ENCODE data around the gene CNTNAP2.

CNTNAP2 gene

DNA sequence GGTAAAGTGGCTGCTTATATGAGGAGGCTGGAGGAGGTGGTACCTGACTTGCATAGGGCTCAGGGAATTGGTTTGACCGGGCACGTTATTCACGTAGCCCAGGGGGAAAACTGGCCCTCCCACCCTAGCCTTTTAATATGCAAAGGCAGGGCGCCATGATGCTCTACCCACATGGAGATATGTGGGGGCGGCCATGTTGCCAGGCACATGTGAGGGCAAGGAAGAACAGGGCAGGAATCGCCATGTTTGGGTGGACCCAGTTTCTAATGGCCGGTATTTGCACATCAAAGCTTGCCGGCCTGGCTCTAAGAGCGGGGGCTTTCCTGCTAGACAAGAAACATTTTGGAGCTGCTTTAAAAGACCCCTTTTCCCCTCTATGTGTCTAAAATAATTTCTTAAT, 1524.2 kb downstream of the CNTNAP2 start:
- H3K4me1 ChIP-seq (ENCODE audit: control insufficient read depth, insufficient read depth, low read length): no peaks in the 10 kb centered on the region
- no peaks in the 10 kb centered on the region for H3K27me3 ChIP-seq (replicated peaks; ENCODE audit: control insufficient read depth, insufficient read depth, low read length)
- H3K36me3 ChIP-seq (ENCODE audit: control insufficient read depth, insufficient read depth, low read length, severe bottlenecking): no peaks in the 10 kb centered on the region
- no peak for DNase-seq (ENCODE audit: low read depth)
- H3K9ac ChIP-seq (ENCODE audit: low read length): no peak overlapping the region
- H3K9me3 ChIP-seq (ENCODE audit: control insufficient read depth, low read length): no peaks in the 10 kb centered on the region
- H3K4me3 ChIP-seq (ENCODE audit: low read length): no peak overlapping the region

DNA sequence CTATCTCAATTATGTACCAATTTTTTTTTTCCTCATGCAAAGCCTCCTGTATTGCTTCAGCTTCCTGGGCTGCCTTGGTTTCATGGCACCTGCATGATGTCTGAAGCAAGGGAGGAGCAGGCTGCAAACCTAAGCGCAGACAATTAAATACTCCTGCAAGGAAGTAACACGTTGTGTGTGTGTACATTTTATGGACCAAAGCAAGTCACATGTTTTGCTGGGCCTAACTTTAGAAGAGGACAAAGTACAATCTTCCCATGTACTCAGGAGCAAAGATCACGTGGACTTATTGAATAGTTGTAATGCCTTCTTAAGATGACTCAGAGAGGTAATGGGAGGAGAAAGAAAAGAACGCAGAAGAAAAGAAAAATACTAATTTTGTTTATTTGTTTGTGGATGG, 1530.0 kb downstream of the CNTNAP2 start:
- Histone ChIP-seq H3K4me3 (ENCODE audit: low read length) (no peak overlapping the region), H3K9ac (ENCODE audit: low read length) (no peak overlapping the region), H3K9me3 (ENCODE audit: control insufficient read depth, low read length) (no peaks in the 10 kb centered on the region), H3K27me3 (replicated peaks; ENCODE audit: control insufficient read depth, insufficient read depth, low read length) (no peaks in the 10 kb centered on the region), H3K4me1 (ENCODE audit: control insufficient read depth, insufficient read depth, low read length) (no peaks in the 10 kb centered on the region), H3K36me3 (ENCODE audit: control insufficient read depth, insufficient read depth, low read length, severe bottlenecking) (no peaks in the 10 kb centered on the region)
- DNase-seq (ENCODE audit: low read depth): no peak

DNA sequence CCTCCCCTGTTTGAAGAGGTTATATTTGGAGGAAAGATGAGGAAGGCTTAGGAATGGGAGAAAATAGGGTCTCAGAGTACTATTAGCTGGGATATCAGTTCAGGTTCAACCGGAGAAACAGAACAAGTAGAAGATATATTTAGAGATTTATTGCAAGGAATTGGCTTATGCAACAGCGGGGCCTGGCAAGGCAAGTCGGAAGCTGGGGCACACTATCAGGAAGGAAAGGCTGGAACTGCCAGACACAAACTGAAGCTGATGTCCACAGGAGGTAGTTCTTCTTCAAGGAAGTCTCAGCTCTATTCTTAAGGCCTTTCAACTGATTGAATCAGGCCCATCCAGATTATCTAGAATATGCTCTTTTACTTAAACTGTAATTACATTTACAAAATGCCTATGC, 1534.4 kb downstream of the CNTNAP2 start:
- no peaks in the 10 kb centered on the region for H3K27me3 ChIP-seq (replicated peaks; ENCODE audit: control insufficient read depth, insufficient read depth, low read length)
- no peak overlapping the region for H3K9ac ChIP-seq (ENCODE audit: low read length)
- no peak overlapping the region for H3K4me3 ChIP-seq (ENCODE audit: low read length)
- H3K36me3 ChIP-seq (ENCODE audit: control insufficient read depth, insufficient read depth, low read length, severe bottlenecking): no peaks in the 10 kb centered on the region
- no peaks in the 10 kb centered on the region for H3K4me1 ChIP-seq (ENCODE audit: control insufficient read depth, insufficient read depth, low read length)
- DNase-seq (ENCODE audit: low read depth): no peak
- H3K9me3 ChIP-seq (ENCODE audit: control insufficient read depth, low read length): no peaks in the 10 kb centered on the region

DNA sequence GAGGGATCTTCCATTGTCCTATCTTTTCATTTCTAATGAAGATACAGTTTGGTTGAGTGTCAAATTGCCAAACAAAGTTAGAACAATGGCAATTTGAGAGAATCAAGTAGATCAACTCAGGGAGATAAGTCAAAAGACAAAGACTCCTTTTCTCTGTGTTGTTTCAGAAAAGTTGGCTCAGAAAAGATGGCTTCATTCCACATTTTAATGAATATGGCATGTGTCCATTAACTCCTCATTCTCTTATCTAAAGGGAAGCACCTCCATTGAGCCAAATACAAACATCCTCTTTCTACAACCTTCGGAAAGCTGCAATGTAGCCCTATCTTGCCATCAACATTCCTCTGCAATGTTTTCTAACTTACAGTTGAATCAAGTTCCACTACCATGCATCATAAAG, 1535.0 kb downstream of the CNTNAP2 start:
- no peak overlapping the region for H3K4me3 ChIP-seq (ENCODE audit: low read length)
- no peaks in the 10 kb centered on the region for H3K4me1 ChIP-seq (ENCODE audit: control insufficient read depth, insufficient read depth, low read length)
- H3K9me3 ChIP-seq (ENCODE audit: control insufficient read depth, low read length): no peaks in the 10 kb centered on the region
- no peaks in the 10 kb centered on the region for H3K27me3 ChIP-seq (replicated peaks; ENCODE audit: control insufficient read depth, insufficient read depth, low read length)
- no peak for DNase-seq (ENCODE audit: low read depth)
- H3K9ac ChIP-seq (ENCODE audit: low read length): no peak overlapping the region
- H3K36me3 ChIP-seq (ENCODE audit: control insufficient read depth, insufficient read depth, low read length, severe bottlenecking): no peaks in the 10 kb centered on the region

DNA sequence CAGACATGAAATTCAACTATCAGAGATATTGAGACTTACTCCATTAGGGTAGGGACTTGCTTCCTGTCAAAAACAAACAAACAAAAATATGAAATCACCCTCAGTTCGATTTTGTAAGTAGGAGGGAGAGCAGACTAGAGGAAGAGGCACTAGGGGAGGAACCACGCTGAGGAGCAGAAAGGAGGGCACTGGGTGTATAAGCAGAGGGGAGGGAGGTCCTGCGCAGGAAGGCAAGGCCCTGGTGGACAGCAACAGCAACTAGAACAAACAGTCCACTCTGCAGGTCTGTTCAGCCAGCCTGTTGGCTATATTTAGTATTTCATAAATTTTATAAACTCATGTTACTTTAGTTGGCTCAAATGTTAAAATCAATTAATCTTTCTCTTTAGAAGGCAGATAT, 1536.9 kb downstream of the CNTNAP2 start:
- no peaks in the 10 kb centered on the region for H3K9me3 ChIP-seq (ENCODE audit: control insufficient read depth, low read length)
- no peak overlapping the region for H3K9ac ChIP-seq (ENCODE audit: low read length)
- H3K27me3 ChIP-seq (replicated peaks; ENCODE audit: control insufficient read depth, insufficient read depth, low read length): no peaks in the 10 kb centered on the region
- H3K36me3 ChIP-seq (ENCODE audit: control insufficient read depth, insufficient read depth, low read length, severe bottlenecking): no peaks in the 10 kb centered on the region
- DNase-seq (ENCODE audit: low read depth): no peak
- H3K4me3 ChIP-seq (ENCODE audit: low read length): no peak overlapping the region
- no peaks in the 10 kb centered on the region for H3K4me1 ChIP-seq (ENCODE audit: control insufficient read depth, insufficient read depth, low read length)

DNA sequence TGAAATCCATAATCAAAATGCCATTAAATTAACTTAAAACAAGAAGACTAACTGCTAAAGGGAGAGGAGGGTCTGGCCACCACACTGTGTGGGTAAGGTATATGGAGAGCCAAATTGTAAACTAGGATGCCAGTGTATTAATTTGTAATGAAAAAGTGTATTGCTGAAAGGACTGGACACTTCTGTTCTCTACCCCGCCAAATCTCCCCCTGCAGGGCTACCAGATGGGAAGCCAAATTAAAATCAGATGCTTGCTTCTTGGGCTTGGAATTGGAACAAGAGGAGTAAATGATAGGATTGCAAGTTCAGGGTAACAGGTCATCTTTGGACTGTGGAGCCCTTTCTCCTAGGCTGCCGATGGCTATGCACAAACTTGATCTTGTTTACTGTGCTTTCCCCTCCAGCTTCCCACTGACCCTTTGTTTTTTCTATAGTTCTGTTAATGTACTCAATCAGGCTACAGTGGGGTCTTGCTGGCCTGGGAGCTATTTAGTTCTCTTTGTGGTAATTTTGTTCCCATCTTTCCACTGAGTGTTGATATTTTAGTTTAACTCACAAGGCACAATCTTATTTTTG, 1541.9 kb downstream of the CNTNAP2 start:
- Histone ChIP-seq H3K4me1 (ENCODE audit: control insufficient read depth, insufficient read depth, low read length) (no peaks in the 10 kb centered on the region), H3K36me3 (ENCODE audit: control insufficient read depth, insufficient read depth, low read length, severe bottlenecking) (no peaks in the 10 kb centered on the region), H3K9me3 (ENCODE audit: control insufficient read depth, low read length) (no peaks in the 10 kb centered on the region), H3K9ac (ENCODE audit: low read length) (no peak overlapping the region), H3K27me3 (replicated peaks; ENCODE audit: control insufficient read depth, insufficient read depth, low read length) (no peaks in the 10 kb centered on the region), H3K4me3 (ENCODE audit: low read length) (no peak overlapping the region)
- DNase-seq (ENCODE audit: low read depth): no peak

DNA sequence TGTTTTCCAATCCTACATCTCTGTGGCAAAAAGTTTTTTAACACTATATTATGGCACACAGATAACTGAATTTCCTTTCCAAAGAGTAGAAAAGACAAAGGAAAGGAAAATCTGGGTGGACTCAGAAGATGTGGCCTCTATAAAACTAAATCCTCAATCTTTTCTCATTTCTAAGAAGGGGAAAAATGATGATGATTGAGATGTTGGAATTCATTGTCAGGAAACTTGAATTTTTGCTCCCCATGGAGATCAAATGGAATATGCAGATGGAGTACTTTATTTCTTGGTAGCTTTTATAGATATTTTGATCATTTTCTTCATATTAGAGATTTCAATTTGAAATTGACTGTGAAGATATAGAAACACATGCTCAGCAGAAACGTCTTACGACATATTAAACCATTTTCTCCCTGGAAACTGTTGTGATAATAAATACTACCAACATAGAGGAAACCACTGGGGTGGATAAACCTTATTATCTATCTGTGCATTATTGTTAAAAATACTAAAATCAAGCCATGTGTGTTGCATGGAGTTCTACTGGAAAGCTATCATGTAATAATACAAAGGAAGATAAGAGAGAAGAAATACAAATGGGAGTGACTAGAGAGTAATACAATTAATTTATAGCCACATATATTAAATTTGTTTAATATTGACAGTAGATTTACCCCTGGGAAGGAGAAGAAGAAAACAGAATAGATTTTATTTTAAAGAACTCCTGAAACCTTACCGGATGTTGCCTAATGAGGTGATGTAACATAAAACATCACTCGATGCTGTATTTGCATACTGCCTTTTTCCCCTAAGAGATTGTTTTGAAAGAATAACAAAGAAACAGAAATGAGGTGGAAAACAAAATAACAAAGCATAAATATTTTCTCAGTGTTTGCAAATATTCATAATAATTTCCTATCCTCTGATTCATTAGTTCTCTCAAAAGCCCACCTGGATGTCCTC, 1542.7 kb downstream of the CNTNAP2 start:
- H3K36me3 ChIP-seq (ENCODE audit: control insufficient read depth, insufficient read depth, low read length, severe bottlenecking): no peaks in the 10 kb centered on the region

DNA sequence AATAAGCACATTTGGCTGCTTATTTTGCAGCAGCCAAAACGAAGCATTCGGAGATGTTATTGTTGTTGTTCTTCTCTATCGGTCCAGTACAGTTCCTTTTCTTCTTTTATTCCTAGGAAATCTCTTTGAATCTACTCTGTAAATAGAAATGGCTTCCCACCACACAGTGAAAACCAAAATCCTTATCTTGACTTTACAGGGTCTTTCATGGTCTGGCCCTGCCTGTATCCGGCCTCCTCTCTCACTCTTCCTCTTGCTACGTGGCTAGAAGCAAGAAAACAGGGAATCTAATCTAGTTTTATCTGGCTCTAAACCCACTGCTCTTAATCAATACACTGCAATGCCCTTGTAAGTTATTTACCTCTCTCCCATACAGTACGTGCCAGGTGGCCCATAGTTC, 1547.9 kb downstream of the CNTNAP2 start:
- no peak for DNase-seq (ENCODE audit: low read depth)
- H3K9ac ChIP-seq (ENCODE audit: low read length): no peak overlapping the region
- no peaks in the 10 kb centered on the region for H3K36me3 ChIP-seq (ENCODE audit: control insufficient read depth, insufficient read depth, low read length, severe bottlenecking)
- H3K4me1 ChIP-seq (ENCODE audit: control insufficient read depth, insufficient read depth, low read length): no peaks in the 10 kb centered on the region
- H3K9me3 ChIP-seq (ENCODE audit: control insufficient read depth, low read length): no peaks in the 10 kb centered on the region
- H3K27me3 ChIP-seq (replicated peaks; ENCODE audit: control insufficient read depth, insufficient read depth, low read length): no peaks in the 10 kb centered on the region
- no peak overlapping the region for H3K4me3 ChIP-seq (ENCODE audit: low read length)

More for the DNA sequence above, 1542.7 kb downstream of the CNTNAP2 start:
- no peaks in the 10 kb centered on the region for H3K9me3 ChIP-seq (ENCODE audit: control insufficient read depth, low read length)
- no peaks in the 10 kb centered on the region for H3K4me1 ChIP-seq (ENCODE audit: control insufficient read depth, insufficient read depth, low read length)
- DNase-seq (ENCODE audit: low read depth): no peak
- H3K4me3 ChIP-seq (ENCODE audit: low read length): no peak overlapping the region
- no peaks in the 10 kb centered on the region for H3K27me3 ChIP-seq (replicated peaks; ENCODE audit: control insufficient read depth, insufficient read depth, low read length)
- no peak overlapping the region for H3K9ac ChIP-seq (ENCODE audit: low read length)

DNA sequence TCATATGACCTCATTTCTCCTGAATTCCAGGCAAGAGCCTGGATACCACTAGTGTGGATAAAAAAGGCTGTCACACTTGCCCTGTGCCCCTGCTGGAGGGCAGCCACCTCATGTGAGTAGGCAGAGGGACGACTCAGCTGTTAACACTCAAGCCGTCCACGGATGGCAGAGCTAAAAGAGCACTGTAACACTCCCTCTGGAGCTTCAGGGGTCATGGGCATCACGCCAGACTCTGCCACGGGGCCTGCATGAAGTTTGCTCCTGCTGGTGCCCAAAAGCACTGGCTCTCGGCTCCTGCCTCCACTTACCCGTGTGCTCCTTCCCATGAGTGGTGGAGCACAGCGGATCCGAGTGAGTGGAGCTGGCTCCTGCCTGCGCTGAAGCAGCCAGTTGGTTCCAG, 1554.2 kb downstream of the CNTNAP2 start:
- H3K9me3 ChIP-seq (ENCODE audit: control insufficient read depth, low read length): no peaks in the 10 kb centered on the region
- no peaks in the 10 kb centered on the region for H3K27me3 ChIP-seq (replicated peaks; ENCODE audit: control insufficient read depth, insufficient read depth, low read length)
- no peak overlapping the region for H3K9ac ChIP-seq (ENCODE audit: low read length)
- DNase-seq (ENCODE audit: low read depth): no peak
- no peaks in the 10 kb centered on the region for H3K36me3 ChIP-seq (ENCODE audit: control insufficient read depth, insufficient read depth, low read length, severe bottlenecking)
- H3K4me3 ChIP-seq (ENCODE audit: low read length): no peak overlapping the region
- H3K4me1 ChIP-seq (ENCODE audit: control insufficient read depth, insufficient read depth, low read length): no peaks in the 10 kb centered on the region

DNA sequence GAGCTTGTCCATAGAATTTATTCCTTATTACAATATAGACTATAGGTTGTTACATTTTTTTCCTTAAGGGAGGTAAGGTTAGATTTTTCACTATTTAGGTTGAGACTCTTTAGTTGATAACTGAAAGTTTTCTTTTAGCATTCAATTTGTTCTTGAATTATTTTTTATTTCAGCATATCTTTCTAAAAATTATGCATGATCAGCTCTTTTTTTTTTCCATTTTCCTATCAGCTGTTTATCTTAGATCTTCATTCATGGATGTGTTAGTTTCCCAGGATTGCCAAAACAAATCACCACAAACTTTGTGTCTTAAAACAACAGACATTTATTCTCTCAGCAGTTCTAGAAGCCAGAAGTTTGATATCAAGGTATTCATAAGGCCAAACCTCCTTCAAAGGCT, 1558.1 kb downstream of the CNTNAP2 start:
- no peaks in the 10 kb centered on the region for H3K4me1 ChIP-seq (ENCODE audit: control insufficient read depth, insufficient read depth, low read length)
- H3K9me3 ChIP-seq (ENCODE audit: control insufficient read depth, low read length): no peaks in the 10 kb centered on the region
- no peak overlapping the region for H3K9ac ChIP-seq (ENCODE audit: low read length)
- no peaks in the 10 kb centered on the region for H3K27me3 ChIP-seq (replicated peaks; ENCODE audit: control insufficient read depth, insufficient read depth, low read length)
- H3K4me3 ChIP-seq (ENCODE audit: low read length): no peak overlapping the region
- no peaks in the 10 kb centered on the region for H3K36me3 ChIP-seq (ENCODE audit: control insufficient read depth, insufficient read depth, low read length, severe bottlenecking)
- no peak for DNase-seq (ENCODE audit: low read depth)

DNA sequence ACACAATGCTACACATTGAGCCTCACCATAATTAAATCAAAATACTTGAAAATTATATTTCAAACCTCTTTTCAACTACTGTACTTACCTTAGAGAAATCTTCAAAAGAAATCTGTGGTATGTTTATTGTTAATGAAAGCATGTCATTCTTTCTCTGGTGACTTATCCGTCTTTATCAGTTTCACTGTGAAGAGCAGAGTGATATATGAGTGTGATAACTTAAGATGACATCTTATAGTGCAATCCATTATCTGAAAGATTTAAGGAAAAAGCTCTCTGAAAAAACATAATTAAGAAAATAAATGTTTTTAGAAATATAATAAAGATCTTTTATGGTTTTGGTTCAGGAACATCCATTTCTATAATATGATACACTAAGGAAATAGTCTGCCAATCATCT, 1562.3 kb downstream of the CNTNAP2 start:
- no peaks in the 10 kb centered on the region for H3K4me1 ChIP-seq (ENCODE audit: control insufficient read depth, insufficient read depth, low read length)
- H3K36me3 ChIP-seq (ENCODE audit: control insufficient read depth, insufficient read depth, low read length, severe bottlenecking): no peaks in the 10 kb centered on the region
- H3K4me3 ChIP-seq (ENCODE audit: low read length): no peak overlapping the region
- H3K9ac ChIP-seq (ENCODE audit: low read length): no peak overlapping the region
- no peaks in the 10 kb centered on the region for H3K27me3 ChIP-seq (replicated peaks; ENCODE audit: control insufficient read depth, insufficient read depth, low read length)
- H3K9me3 ChIP-seq (ENCODE audit: control insufficient read depth, low read length): no peaks in the 10 kb centered on the region
- DNase-seq (ENCODE audit: low read depth): no peak

Measured in adipocyte (in vitro differentiated cells).